Transverse colon (tissue), 4 donors: ENCODE data around the gene SPAG17.

Experiments
- POLR2A ChIP-seq: fragments of 450-650 bp; IDR thresholded peaks from one replicate; pipeline ENCODE4 v1.6.1; 2016; ENCODE audit warnings: antibody characterized with exemption, mild to moderate bottlenecking, moderate library complexity
- POLR2AphosphoS5 ChIP-seq, 3 donors: sonication (generic); formaldehyde crosslinking; IDR thresholded peaks; one replicate each; pipeline ENCODE4 v1.6.1; 2016; ENCODE audit warnings: antibody characterized with exemption in 3 of 3
- TF ChIP-seq, protein P1 (sequence below), 5 experiments: fragments of 200-600 bp in 3 of 5; fragments of 450-650 bp in 2 of 5; sonication (generic) in 3 of 5; IDR thresholded peaks; 1 replicate in 2 of 5; 2 replicates in 3 of 5; pipeline ENCODE4 v1.5.1; 2016 to 2017; ENCODE audit warnings: antibody characterized with exemption in 5 of 5, inconsistent platforms in 3 of 5, mild to moderate bottlenecking in 2 of 5, moderate library complexity in 1 of 5

GRCh38 chr1:118049981-118050380 lies 135.0 kb downstream of the SPAG17 start:
- TF ChIP-seq, protein P1, sequence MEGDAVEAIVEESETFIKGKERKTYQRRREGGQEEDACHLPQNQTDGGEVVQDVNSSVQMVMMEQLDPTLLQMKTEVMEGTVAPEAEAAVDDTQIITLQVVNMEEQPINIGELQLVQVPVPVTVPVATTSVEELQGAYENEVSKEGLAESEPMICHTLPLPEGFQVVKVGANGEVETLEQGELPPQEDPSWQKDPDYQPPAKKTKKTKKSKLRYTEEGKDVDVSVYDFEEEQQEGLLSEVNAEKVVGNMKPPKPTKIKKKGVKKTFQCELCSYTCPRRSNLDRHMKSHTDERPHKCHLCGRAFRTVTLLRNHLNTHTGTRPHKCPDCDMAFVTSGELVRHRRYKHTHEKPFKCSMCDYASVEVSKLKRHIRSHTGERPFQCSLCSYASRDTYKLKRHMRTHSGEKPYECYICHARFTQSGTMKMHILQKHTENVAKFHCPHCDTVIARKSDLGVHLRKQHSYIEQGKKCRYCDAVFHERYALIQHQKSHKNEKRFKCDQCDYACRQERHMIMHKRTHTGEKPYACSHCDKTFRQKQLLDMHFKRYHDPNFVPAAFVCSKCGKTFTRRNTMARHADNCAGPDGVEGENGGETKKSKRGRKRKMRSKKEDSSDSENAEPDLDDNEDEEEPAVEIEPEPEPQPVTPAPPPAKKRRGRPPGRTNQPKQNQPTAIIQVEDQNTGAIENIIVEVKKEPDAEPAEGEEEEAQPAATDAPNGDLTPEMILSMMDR (IDR thresholded peaks at IDR 0.05), result no peak
- TF ChIP-seq POLR2A (no peak), POLR2AphosphoS5 (IDR thresholded peaks at IDR 0.05) (no peak)
